ENCODE data around the gene CTSF.

DNA sequence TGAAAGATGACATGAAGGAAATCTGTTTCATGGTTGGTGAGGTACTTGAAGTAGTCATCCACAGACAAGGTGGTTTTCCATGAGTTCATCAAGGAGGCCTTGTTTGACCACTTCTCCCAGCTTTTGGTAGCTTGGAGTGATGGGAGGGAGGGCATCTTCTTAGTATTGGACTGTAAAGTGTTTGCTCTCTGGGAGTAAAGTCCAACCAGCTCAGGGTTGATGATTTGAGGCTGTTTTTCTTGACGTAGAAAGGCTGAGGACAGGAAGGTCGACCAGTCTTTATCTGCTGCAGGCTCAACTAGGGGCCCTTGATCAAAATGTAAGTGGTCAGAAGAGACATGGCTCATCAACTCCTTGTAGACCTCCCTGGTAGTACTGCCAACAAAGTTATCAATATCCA lies 22.8 kb upstream of the CTSF start:
- TF ChIP-seq, protein P1, sequence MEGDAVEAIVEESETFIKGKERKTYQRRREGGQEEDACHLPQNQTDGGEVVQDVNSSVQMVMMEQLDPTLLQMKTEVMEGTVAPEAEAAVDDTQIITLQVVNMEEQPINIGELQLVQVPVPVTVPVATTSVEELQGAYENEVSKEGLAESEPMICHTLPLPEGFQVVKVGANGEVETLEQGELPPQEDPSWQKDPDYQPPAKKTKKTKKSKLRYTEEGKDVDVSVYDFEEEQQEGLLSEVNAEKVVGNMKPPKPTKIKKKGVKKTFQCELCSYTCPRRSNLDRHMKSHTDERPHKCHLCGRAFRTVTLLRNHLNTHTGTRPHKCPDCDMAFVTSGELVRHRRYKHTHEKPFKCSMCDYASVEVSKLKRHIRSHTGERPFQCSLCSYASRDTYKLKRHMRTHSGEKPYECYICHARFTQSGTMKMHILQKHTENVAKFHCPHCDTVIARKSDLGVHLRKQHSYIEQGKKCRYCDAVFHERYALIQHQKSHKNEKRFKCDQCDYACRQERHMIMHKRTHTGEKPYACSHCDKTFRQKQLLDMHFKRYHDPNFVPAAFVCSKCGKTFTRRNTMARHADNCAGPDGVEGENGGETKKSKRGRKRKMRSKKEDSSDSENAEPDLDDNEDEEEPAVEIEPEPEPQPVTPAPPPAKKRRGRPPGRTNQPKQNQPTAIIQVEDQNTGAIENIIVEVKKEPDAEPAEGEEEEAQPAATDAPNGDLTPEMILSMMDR (IDR thresholded peaks at IDR 0.05; ENCODE audit: low read depth, low read length): no peak
- TF ChIP-seq POLR2A (IDR thresholded peaks at IDR 0.05; ENCODE audit: extremely low read depth, insufficient read length) (no peak), MYC (IDR thresholded peaks at IDR 0.05; ENCODE audit: low read depth, low read length) (no peak)
- TF ChIP-seq, protein P2, sequence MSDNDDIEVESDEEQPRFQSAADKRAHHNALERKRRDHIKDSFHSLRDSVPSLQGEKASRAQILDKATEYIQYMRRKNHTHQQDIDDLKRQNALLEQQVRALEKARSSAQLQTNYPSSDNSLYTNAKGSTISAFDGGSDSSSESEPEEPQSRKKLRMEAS (IDR thresholded peaks at IDR 0.05; ENCODE audit: low read depth, low read length): no peak
